ENCODE results near the gene RAPGEF2.

Gene RAPGEF2

GRCh38 chr4:159204566-159204965 lies 101.7 kb downstream of the RAPGEF2 start:
- DNase-seq, result no peak

DNA sequence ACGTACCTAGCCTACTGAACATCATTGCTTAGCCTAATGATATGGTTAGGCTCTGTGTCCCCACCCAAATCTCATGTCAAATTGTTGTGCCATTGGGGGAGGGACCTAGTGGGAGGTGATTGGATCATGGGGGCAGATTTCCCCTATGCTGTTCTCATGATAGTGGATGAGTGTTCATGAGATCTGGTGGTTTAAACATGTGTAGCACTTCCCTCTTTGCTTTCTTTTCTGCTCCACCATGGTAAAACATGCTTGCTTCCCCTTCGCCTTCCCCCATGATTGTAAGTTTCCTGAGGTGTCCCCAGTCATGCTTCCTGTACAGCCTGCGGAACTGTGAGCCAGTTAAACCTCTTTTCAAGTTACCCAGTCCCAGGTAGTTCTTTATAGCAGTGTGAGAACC lies 102.6 kb downstream of the RAPGEF2 start:
- no peak for DNase-seq

GRCh38 chr4:159206427-159206871 lies 103.6 kb downstream of the RAPGEF2 start:
- no peak for DNase-seq

DNA sequence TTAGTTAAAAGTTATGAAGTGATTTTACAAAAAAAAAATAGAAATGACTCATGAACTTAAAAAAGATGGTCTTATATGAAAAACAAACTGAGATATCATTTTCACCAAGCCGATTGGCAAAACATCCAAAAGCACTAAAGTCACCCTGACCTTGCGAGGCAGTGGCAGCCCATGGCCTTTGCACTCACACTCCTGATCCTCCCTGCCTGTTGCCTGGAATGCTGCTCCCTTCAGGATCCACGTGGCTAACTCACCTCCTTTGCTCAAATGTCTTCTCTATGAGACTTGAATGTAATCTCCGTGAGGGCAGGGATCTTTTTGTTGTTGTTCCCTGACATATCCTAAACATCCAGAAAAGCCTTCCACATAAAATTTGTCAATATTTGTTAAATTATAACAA lies 106.4 kb downstream of the RAPGEF2 start:
- DNase-seq, result no peak

GRCh38 chr4:159210975-159211374 lies 108.1 kb downstream of the RAPGEF2 start:
- DNase-seq, result no peak

GRCh38 chr4:159212675-159213293 lies 109.9 kb downstream of the RAPGEF2 start:
- no peak for DNase-seq

DNA sequence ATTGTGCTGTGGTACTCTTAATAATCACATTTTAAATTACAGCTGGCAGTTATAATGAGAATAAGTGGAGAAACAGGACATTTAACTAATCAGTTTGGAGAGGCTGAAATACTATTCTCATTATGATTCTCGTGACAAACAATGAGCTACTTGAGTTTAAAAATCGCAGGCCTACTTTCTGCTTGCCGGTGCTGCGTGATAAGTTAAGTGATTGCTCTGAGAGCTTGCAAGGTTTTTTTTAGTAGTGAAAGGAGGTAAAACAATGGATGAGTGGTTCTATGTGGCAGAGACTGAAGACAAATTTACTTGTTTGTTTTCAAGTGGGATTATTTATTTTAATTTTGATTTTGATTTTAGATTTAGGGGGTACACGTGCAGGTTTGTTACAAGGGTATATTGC lies 114.0 kb downstream of the RAPGEF2 start:
- DNase-seq, result no peak

DNA sequence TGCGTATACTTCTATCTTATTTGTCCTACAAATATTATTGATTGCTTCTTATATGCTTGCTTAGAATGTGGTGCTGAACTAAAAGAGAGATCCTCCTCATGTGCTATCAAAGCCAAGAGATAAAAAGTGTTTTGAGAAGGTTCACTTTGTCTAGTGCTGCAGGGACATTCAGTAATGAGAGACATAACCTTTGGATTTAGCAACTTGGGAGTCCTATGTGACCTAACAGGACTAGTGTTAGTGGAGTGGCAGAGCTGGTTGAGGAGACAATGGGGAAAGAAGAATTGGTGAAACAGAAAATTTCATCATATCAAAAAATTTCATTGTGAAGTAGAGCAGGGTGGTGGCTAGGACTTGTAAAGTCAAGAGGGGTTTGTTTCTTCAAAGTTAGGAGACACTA lies 117.0 kb downstream of the RAPGEF2 start:
- DNase-seq, result no peak

GRCh38 chr4:159220353-159220752 lies 117.5 kb downstream of the RAPGEF2 start:
- peak; percentile 38 for DNase-seq

- DNase-seq, result no peak
Observed at GRCh38 chr4:159221280-159221679, 118.4 kb downstream of the RAPGEF2 start.

- no peak for DNase-seq
Observed at GRCh38 chr4:159222043-159222552, 119.2 kb downstream of the RAPGEF2 start.

DNA sequence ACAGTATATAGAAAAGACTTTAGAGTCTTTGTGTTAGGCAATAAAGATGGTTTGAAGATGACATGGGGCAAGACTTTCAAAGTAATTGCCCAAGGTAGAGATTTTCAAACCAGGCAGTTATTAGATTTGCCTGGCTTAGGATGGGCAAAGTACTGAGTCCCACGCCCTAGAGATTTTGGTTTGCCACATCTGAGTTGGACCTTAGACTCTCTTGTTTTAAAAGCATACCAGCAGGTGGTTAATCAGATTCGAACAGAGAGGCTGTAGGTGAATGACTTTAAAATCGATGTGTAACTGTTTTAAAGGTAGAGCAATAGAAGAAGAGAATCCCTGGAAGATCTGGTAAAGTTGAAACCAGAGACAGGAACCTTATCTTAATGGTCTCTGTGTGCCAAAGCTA lies 121.5 kb downstream of the RAPGEF2 start:
- DNase-seq, result no peak

DNA sequence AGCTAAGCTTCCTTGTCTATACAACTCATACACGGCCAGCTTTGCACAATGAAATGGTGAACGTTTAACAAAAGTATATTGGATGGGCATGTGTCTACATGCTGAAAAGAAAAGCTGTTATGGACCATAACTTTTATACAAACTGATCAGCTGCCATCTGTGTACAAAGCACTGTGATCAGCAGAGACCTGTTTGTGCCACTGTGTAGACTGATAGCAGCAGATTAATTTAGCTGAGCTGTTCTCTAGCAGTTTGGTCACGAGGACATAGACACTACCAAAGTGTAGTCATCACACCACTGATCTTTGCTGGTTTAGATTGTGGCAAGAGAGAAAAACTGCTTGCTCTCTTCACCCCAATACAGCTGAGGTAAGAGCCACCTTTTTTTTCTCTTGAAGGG lies 124.5 kb downstream of the RAPGEF2 start:
- no peak for DNase-seq

DNA sequence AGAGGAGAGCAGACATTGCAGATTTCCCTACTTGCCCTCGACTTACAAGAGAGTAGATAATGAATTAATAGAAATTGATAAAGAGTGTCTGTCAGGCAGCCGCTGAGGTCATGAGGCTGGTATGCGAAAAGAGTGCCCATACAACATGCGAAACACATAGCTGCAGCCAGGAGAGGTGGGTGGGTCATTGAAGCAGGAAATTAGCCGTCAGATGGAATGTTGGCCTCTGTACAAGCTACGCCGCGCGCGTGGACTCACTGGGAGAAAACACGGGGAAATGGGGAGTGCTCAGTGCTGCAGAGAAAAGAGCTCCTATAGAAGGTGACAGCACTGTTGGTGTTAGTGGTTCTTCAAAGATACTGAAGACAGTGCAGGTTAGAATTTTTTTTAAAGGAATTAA lies 125.1 kb downstream of the RAPGEF2 start:
- peak; percentile 76 for DNase-seq

DNA sequence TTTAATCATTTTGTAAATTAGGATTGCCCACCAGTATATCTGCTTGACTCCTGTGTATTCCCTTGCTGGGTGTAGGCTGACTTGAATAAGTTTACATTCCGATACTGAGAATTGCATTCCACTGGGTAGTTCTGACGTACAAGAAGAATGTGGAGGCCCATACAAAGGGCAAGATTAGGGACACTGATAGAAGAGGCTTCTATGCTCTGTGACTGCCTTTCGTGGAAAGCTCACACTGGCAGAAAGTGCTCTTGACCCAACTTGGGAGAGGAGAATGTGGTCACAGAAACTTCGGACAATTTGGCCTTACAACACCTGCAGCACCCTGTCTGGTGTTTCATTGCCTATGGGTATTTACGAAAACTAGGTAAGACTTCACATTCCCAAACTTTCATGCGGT lies 126.3 kb downstream of the RAPGEF2 start:
- DNase-seq, result no peak

DNA sequence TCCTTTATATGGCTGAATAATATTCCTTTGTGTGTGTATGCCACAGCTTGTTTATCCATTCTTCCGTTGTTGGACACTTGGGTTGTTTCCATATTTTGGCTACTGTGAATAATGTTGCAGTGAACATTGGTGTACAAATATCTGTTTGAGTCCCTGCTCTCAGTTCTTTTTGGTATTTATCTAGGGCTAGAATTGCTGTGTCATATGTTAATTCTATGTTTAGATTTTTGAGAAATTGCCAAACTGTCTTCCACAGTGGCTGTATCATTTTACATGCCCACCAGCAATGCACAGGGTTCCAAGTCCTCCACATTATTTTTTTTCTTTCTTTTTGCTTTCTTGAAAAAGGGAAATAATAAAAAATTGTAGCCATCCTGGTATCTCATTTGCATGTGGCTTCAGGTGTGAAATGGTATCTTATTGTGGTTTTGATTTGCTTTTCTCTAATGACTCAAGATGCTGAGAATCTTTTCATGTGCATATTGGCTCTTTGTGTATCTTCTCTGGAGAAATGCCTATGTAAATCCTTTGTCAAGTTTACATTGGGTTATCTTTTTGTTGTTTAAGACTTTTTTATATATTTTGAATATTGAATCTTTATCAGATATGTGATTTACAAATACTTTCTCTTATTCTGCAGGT lies 129.7 kb downstream of the RAPGEF2 start:
- no peak for DNase-seq

DNA sequence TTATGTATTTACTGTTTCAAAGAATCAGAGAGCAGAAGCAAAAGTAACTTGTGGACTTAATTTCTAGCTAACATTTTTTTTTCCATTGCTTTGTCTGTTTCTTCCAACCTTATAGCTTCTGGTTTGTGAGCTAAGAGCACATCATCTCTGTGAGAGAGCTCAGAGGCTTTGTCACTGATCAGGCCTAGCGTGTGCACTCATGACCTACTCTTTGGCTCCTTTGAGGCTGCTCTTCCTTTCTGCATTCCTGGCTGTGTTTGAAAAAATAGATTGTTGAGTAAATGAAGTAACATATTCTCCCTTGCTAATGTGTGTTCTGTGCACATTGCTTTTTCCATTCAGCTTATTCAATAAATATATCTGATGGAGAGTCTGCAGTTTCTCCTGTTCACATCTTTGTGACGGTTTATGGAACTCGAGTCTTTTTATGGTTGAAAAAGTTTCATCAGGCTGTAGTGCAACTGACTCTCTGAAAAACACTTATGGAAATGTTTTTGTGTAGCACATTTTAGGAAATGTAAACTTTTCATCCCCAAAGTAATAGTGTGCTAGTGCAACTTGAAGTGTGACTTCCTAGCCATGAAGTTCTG lies 133.0 kb downstream of the RAPGEF2 start:
- DNase-seq, result no peak

- no peak for DNase-seq
Observed at GRCh38 chr4:159237975-159238374, 135.1 kb downstream of the RAPGEF2 start.

GRCh38 chr4:159238631-159239030 lies 135.8 kb downstream of the RAPGEF2 start:
- no peak for DNase-seq

- no peak for DNase-seq
Observed at GRCh38 chr4:159239629-159240028, 136.8 kb downstream of the RAPGEF2 start.

- no peak for DNase-seq
Observed at GRCh38 chr4:159240046-159240445, 137.2 kb downstream of the RAPGEF2 start.

- DNase-seq, result no peak
Observed at GRCh38 chr4:159240687-159241086, 137.8 kb downstream of the RAPGEF2 start.

DNA sequence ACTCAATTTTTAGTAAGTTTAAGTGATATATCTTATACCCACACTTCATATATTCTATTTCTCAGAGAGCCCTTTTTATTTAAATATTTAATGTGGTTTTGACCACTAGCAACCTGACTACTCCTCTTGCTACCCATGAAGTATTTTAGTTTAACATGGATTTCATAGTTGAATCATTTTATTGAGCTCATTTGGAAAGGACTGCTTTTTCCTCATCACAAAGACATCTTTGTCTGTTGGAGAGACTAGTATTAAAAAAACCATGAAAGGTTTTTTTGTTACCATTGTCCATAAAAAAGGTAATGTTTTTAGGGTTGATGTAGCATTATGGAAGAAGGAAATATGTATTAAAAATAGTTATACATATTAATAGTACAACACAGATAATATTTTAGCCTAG lies 139.5 kb downstream of the RAPGEF2 start:
- DNase-seq, result no peak
